Kidney (tissue), 14 donors: ENCODE results near the gene CLMP. TPM values are rescaled to one million over a fixed set of nuclear protein-coding genes. Genes with fewer than 3 reads are reported as not detected.

Experiments used
- DNase-seq, 5 donors: peaks; one replicate each; pipeline ENCODE4 v3.0.0-alpha.2; 2013 to 2020
- FAIRE-seq: peaks from 2 replicates; lab custom pipeline; 2012; peaks lifted over from hg19 to GRCh38; lab: Jason Lieb, UNC
- H3K27ac ChIP-seq, 2 donors: one replicate each; pipeline ENCODE4 v1.7.0; 2013; ENCODE audit warnings: low read depth in 2 of 2, low read length in 2 of 2, inconsistent platforms in 1 of 2
- H3K27me3 ChIP-seq: one replicate; pipeline ENCODE4 v1.7.1; 2013; ENCODE audit warnings: low read length, inconsistent platforms; ENCODE audit not compliant: control insufficient read depth, insufficient read depth
- H3K36me3 ChIP-seq, 3 donors: one replicate each; pipeline versions ENCODE4 v1.7.0 to v1.7.1; 2013; ENCODE audit warnings: low read length in 3 of 3, control low read depth in 1 of 3, inconsistent platforms in 1 of 3; ENCODE audit not compliant: insufficient read depth in 3 of 3, control insufficient read depth in 2 of 3
- H3K4me1 ChIP-seq, 3 donors: one replicate each; pipeline versions ENCODE4 v1.7.0 to v1.7.1; 2013; ENCODE audit warnings: low read length in 3 of 3, inconsistent platforms in 1 of 3, low read depth in 1 of 3; ENCODE audit not compliant: control insufficient read depth in 2 of 3, insufficient read depth in 2 of 3
- H3K4me3 ChIP-seq, 3 donors: one replicate each; pipeline versions ENCODE4 v1.7.0 to v1.8.1; 2013; ENCODE audit warnings: low read length in 3 of 3, control low read depth in 1 of 3, inconsistent platforms in 1 of 3
- H3K9ac ChIP-seq, 3 donors: one replicate each; pipeline versions ENCODE4 v1.7.0 to v1.7.1; 2013; ENCODE audit warnings: low read length in 3 of 3, control low read depth in 1 of 3, inconsistent platforms in 1 of 3
- H3K9me3 ChIP-seq, 3 donors: one replicate each; pipeline versions ENCODE4 v1.7.0 to v1.7.1; 2013; ENCODE audit warnings: low read length in 3 of 3, control low read depth in 1 of 3, inconsistent platforms in 1 of 3; ENCODE audit not compliant: control insufficient read depth in 2 of 3, insufficient read depth in 1 of 3
- intact Hi-C: fragments of 100-400 bp; cut with DNase I; formaldehyde crosslinking; loops from one replicate; pipeline ENCODE4 v1.11.1; 2022
- polyA plus RNA-seq: library from polyadenylated mRNA; stranded (reverse); fragments of 350-450 nt; fragmentation: Illumina TruSeq; extraction: RNeasy Lipid Tissue Mini Kit (QIAGEN cat#74804); gene quantifications from one replicate; pipeline ENCODE4 v1.2.3, GENCODE V29; 2014; ENCODE audit warnings: low read depth, low replicate concordance; ENCODE audit not compliant: insufficient read depth
- total RNA-seq: library from RNA; stranded (reverse); fragmentation: NEBNext Ultra II Directional; extraction: Animal tissue kit (Norgen Biotek cat#: 25700); gene quantifications from one replicate; pipeline ENCODE4 v1.2.1, GENCODE V29; 2021
- TF ChIP-seq, protein P1 (sequence below): IDR thresholded peaks from 3 replicates; pipeline ENCODE4 v1.5.1; 2012; ENCODE audit warnings: mild to moderate bottlenecking, moderate library complexity, borderline replicate concordance; ENCODE audit not compliant: insufficient read depth; ENCODE audit errors: extremely low read depth
- donor health status: control.
- donor health status: control.
- donor health status: control.
- donor health status: control.
- donor health status: control.
- donor health status: DM: yes; HTN: yes; CAD: no.
- donor health status: Normal renal cell carcinoma (clear cell type).

CLMP gene
- total and polyA plus RNA-seq, 2 donors from 2014 or later: 1.2 to 6.8 TPM

DNA sequence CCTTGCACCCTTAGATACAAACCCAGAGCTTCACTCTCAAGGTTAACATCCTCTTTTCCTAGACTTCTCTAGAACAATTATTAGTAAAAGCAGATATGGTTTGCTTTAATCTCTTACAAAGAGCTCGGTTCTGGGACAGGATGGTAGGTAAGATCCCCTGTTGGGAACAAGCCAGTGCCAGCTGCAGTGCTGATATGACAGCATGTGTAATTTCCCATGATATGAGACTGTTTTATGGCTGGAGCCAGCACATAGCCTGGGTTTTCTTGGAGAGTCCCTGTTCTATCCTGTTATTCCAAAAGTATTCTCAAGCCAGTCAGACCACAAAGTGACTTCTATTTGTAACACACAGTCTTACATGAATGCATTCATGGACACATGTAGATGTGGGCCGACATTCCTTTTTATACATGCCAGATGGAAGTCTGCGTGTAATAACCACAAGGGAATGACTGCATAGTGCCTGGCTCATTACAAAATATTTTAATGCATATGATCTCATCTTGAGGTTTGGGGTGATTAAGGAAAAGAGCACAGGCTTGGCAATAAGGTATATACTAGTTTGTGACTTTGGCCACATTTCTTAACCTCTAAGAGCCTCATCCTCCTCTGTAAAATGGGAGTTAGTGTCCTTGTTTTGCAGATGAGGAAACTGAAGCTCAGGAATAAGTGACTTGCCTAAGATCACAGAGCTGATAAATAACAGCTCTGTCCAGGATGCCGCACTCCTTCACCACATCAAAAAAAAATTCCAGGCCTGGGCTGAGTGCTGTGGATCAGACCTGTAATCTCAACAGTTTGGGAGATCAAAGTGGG is 21.8 kb downstream of the CLMP start:
- Histone ChIP-seq H3K4me1 (no peaks in the 10 kb centered on the region), H3K9me3 (no peaks in the 10 kb centered on the region), H3K36me3 (no peaks in the 10 kb centered on the region), H3K27me3 (no peaks in the 10 kb centered on the region), H3K9ac (no peak overlapping the region), H3K4me3 (no peak overlapping the region), H3K27ac (no peak overlapping the region)
- FAIRE-seq: no peak
- TF ChIP-seq, protein P1, sequence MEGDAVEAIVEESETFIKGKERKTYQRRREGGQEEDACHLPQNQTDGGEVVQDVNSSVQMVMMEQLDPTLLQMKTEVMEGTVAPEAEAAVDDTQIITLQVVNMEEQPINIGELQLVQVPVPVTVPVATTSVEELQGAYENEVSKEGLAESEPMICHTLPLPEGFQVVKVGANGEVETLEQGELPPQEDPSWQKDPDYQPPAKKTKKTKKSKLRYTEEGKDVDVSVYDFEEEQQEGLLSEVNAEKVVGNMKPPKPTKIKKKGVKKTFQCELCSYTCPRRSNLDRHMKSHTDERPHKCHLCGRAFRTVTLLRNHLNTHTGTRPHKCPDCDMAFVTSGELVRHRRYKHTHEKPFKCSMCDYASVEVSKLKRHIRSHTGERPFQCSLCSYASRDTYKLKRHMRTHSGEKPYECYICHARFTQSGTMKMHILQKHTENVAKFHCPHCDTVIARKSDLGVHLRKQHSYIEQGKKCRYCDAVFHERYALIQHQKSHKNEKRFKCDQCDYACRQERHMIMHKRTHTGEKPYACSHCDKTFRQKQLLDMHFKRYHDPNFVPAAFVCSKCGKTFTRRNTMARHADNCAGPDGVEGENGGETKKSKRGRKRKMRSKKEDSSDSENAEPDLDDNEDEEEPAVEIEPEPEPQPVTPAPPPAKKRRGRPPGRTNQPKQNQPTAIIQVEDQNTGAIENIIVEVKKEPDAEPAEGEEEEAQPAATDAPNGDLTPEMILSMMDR: no peak
- intact Hi-C loops: no loop called here
- no peak for DNase-seq

DNA sequence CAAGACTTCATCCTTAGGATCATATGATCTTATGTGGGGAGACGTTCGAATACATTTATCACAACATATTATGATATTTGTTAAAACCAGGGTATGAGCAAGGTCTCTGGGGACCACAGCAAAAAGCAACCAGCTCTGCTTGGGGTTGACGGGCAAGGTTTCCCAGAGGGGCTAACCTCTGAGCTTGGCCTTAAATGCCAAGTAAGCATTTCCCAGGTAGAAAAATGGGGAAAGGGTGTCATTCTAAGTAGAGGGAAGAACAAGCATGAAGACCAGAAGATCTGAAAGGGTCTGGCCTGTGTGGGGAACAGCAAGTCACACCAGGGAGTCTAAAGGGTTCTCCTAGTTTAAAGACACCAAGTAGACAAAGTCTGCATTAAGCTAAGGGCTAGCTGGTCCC is 24.1 kb downstream of the CLMP start:
- TF ChIP-seq, protein P1: no peak
- Histone ChIP-seq H3K9me3 (no peaks in the 10 kb centered on the region), H3K9ac (no peak overlapping the region), H3K27me3 (no peaks in the 10 kb centered on the region), H3K27ac (no peak overlapping the region), H3K4me3 (no peak overlapping the region), H3K36me3 (no peaks in the 10 kb centered on the region), H3K4me1 (no peaks in the 10 kb centered on the region)
- DNase-seq: no peak
- no peak for FAIRE-seq
- intact Hi-C loops: no loop called here

DNA sequence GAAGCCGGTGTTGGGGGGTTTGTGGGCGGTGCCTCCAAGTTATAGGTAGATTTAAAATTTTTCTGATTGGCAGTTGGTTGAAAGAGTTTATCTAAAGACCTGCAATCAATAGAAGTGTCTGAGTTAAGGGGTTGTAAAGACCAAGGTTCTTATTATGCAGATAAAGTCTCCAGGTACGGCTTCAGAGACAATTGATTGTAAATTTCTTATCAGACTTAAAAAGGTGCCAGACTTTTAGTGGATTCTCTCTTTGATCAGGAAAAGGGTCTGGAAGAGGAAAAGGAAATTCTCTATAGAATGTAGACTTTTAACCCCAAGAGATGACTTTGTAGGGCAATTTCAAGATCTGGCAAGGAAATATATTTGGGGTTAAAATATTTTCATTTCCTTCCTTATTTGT is 25.2 kb downstream of the CLMP start:
- TF ChIP-seq, protein P1: no peak
- no peak for FAIRE-seq

More for the DNA sequence above, 25.2 kb downstream of the CLMP start:
- no peak overlapping the region for H3K9ac ChIP-seq
- no peak overlapping the region for H3K27ac ChIP-seq
- intact Hi-C loops: no loop called here
- H3K9me3 ChIP-seq: no peaks in the 10 kb centered on the region
- H3K4me3 ChIP-seq: no peak overlapping the region
- no peaks in the 10 kb centered on the region for H3K36me3 ChIP-seq
- H3K4me1 ChIP-seq: no peaks in the 10 kb centered on the region
- no peak for DNase-seq
- H3K27me3 ChIP-seq: no peaks in the 10 kb centered on the region
